MCF 10A (cell line): Measurements from ENCODE around the gene CPSF3. TPM values are rescaled to one million over a fixed set of nuclear protein-coding genes. Genes with fewer than 3 reads are reported as not detected.
A peak's percentile ranks its signal among the peaks of the same experiment; 100 is the strongest.
"Not testable (repeated sequence)": the region's sequence is repeated elsewhere in the genome, so short reads cannot be mapped to it uniquely, and the experiment has no call there.

Experiments used
- BruUV-seq: library from RNA; stranded (reverse); fragments of 400-500 nt; replicated peaks from 2 replicates; lab custom pipeline; 2021; lab: Mats Ljungman, UMichigan
- CTCF ChIA-PET: fragments of 300-600 bp; sonication (Branson Sonifier 250); formaldehyde crosslinking; extraction: SDS; loops from one replicate; lab custom pipeline; 2021; ENCODE audit warnings: antibody characterized with exemption, inconsistent platforms; lab: Yijun Ruan, JAX
- POLR2A ChIA-PET: fragments of 300-600, 350-650 bp; sonication (Branson Sonifier 250); formaldehyde crosslinking; extraction: SDS; loops from one replicate; lab custom pipeline; 2020; ENCODE audit warnings: antibody characterized with exemption, inconsistent platforms; lab: Yijun Ruan, JAX
- DNase-seq: peaks from one replicate; pipeline ENCODE4 v3.0.0-alpha.2; 2018; ENCODE audit not compliant: unreplicated experiment
- H3K27ac Mint-ChIP-seq: one replicate; pipeline ENCODE4 v1.8.0; 2022; ENCODE audit warnings: mild to moderate bottlenecking, low read depth, mixed read lengths; ENCODE audit not compliant: unreplicated experiment
- H3K27me3 Mint-ChIP-seq: one replicate; pipeline ENCODE4 v1.8.0; 2022; ENCODE audit warnings: mixed read lengths; ENCODE audit not compliant: insufficient read depth, unreplicated experiment
- H3K36me3 Mint-ChIP-seq: one replicate; pipeline ENCODE4 v1.8.0; 2022; ENCODE audit warnings: mild to moderate bottlenecking, moderate library complexity, mixed read lengths; ENCODE audit not compliant: insufficient read depth, unreplicated experiment
- H3K4me1 Mint-ChIP-seq: one replicate; pipeline ENCODE4 v1.8.0; 2022; ENCODE audit warnings: mixed read lengths; ENCODE audit not compliant: insufficient read depth, unreplicated experiment
- H3K4me3 Mint-ChIP-seq: one replicate; pipeline ENCODE4 v1.8.0; 2022; ENCODE audit warnings: mild to moderate bottlenecking, moderate library complexity, mixed read lengths; ENCODE audit not compliant: unreplicated experiment
- H3K9me3 Mint-ChIP-seq: one replicate; pipeline ENCODE4 v1.8.0; 2022; ENCODE audit warnings: mixed read lengths; ENCODE audit not compliant: unreplicated experiment
- CTCF ChIP-seq: fragments of 200-600 bp; IDR thresholded peaks from one replicate; pipeline ENCODE4 v1.8.0; 2022; ENCODE audit warnings: antibody characterized with exemption, mild to moderate bottlenecking; ENCODE audit not compliant: unreplicated experiment
- intact Hi-C: fragments of 100-400 bp; cut with micrococcal nuclease; formaldehyde crosslinking; loops from 2 replicates; pipeline ENCODE4 v1.14.1; 2022
- total RNA-seq: library from RNA; stranded (reverse); gene quantifications from 2 replicates; pipeline ENCODE4 v1.2.3, GENCODE V29; 2022

The CPSF3 gene
- total RNA-seq, 1 experiment from 2014 or later, result 51.0 TPM

- Mint-ChIP-seq H3K4me1 (no peaks in the 10 kb centered on the region), H3K9me3 (no peaks in the 10 kb centered on the region), H3K27ac (no peak overlapping the region), H3K36me3 (peaks cover 86% of the 10 kb centered on the region), H3K27me3 (no peaks in the 10 kb centered on the region), H3K4me3 (no peak overlapping the region)
- no peak for TF ChIP-seq CTCF
- CTCF ChIA-PET, result no interaction called here
- POLR2A ChIA-PET, result interaction anchor here (0.6 kb wide), 2 partner anchors 149 to 283 kb away, joined by 4 to 6 read pairs; no protein-coding TSS in a partner anchor
- BruUV-seq, result no TSS peak
- intact Hi-C loops, result no loop called here
- DNase-seq, result no peak
These were observed 28.6 kb upstream of the CPSF3 start for GRCh38 chr2:9394816-9395215.

GRCh38 chr2:9397201-9397600, 26.3 kb upstream of the CPSF3 start:
- BruUV-seq, result no TSS peak
- intact Hi-C loops, result no loop called here

GRCh38 chr2:9398251-9398650, 25.2 kb upstream of the CPSF3 start:
- DNase-seq, H3K27ac Mint-ChIP-seq, CTCF ChIA-PET, H3K4me3 Mint-ChIP-seq, H3K9me3 Mint-ChIP-seq, BruUV-seq, POLR2A ChIA-PET, intact Hi-C loops, H3K27me3 Mint-ChIP-seq, H3K4me1 Mint-ChIP-seq: not testable (repeated sequence)
- H3K36me3 Mint-ChIP-seq, result peaks cover 77% of the 10 kb centered on the region

More at GRCh38 chr2:9397201-9397600, 26.3 kb upstream of the CPSF3 start:
- DNase-seq, result no peak
- Mint-ChIP-seq H3K9me3 (no peaks in the 10 kb centered on the region), H3K36me3 (peaks cover 79% of the 10 kb centered on the region), H3K27me3 (no peaks in the 10 kb centered on the region), H3K4me3 (no peak overlapping the region), H3K27ac (peak overlapping the region; percentile 73), H3K4me1 (no peaks in the 10 kb centered on the region)
- TF ChIP-seq CTCF, result no peak
- CTCF ChIA-PET, result interaction anchor here (0.7 kb wide), 1 partner anchor 261 kb away, joined by 3 read pairs; no protein-coding TSS in a partner anchor
- POLR2A ChIA-PET, result interaction anchor here (0.7 kb wide), 1 partner anchor 163 kb away, joined by 3 read pairs; no protein-coding TSS in a partner anchor

GRCh38 chr2:9398881-9399780, 24.3 kb upstream of the CPSF3 start:
- no TSS peak for BruUV-seq
- no peak for DNase-seq
- TF ChIP-seq CTCF, result no peak
- Mint-ChIP-seq H3K4me1 (no peaks in the 10 kb centered on the region), H3K36me3 (peaks cover 75% of the 10 kb centered on the region), H3K9me3 (no peaks in the 10 kb centered on the region), H3K27me3 (no peaks in the 10 kb centered on the region), H3K27ac (no peak overlapping the region), H3K4me3 (no peak overlapping the region)
- ChIA-PET POLR2A (no interaction called here), CTCF (no interaction called here)
- intact Hi-C loops, result no loop called here
